ENCODE measurements around the gene CCDC71. TPM values are rescaled to one million over a fixed set of nuclear protein-coding genes. Genes with fewer than 3 reads are reported as not detected.

The CCDC71 gene
- total RNA-seq (2022) (25.7 and 26.0 TPM in 2 replicates), Bru-seq, nascent RNA (percentile 82 among the genes with signal in this experiment), BruChase-seq, experiment 1, labeled RNA remaining after a 6-hour chase (percentile 61 among the genes with signal in this experiment), BruChase-seq, experiment 2, labeled RNA remaining after a 2-hour chase (percentile 76 among the genes with signal in this experiment)
- long read RNA-seq = 0 reads

DNA sequence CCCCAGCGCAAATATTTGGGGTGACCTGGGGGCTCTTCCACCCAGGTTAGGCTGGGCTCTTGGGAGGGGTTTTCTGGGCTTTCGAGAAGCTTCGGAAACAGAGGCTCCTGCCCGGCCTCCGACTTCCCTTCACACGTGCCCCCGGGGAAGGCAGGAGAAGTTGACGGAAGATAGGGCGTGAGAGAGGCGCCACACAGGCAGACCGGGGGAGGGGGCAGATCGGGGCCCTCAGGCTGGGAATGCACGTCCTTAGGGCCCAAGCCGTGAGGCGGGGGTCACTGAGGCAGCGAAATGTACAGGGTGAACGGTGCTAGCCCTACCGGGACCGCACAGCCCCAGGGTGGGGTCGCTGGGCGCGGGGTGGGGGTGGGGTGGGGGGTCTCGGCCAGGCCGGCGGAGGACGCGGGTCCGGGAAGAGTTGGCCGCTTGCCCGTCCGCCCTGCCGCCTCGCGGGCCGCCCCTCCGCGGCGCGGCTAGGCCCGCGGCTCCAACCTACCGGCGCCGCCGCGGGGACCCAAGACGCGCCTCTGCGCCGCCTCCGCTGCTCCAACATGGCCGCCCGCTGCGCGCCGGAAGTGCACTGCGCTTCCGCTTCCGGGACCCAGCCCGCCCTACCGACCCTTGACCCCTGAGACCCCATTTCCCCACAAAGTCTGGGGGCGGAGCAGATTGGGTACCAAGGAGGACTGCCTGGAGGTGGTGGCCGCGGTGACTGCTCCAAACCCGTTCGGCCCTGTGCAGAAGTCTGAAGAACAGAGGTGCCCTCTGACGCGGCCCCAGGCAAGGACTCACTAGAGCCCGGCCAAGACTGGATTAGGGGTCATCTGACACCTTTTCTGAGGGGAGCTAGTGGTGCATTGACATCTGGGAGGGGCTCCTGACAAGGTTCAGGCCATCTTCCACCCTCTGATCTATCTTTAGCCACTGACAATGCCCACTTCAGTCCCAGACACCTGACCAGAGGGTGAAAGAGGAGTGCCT is at the start of gene CCDC71:
TSS of gene CCDC71 (minus strand) at position 561 of the 981 bp plus-strand sequence. CDS start 2,123 bp downstream, outside the sequence.
- no peak for TF ChIP-seq CTCF (IDR thresholded peaks at IDR 0.05; ENCODE audit: unreplicated experiment)
- CTCF ChIA-PET = interaction anchor here (1.5 kb wide), 1 partner anchor 174 kb away, joined by 4 read pairs; the partner anchor contains the start of gene USP4
- H3K4me1 Mint-ChIP-seq (ENCODE audit: insufficient read depth, unreplicated experiment) = peaks cover 15% of the 10 kb centered on the region
- peak; percentile 63 for DNase-seq (ENCODE audit: unreplicated experiment)
- H3K9me3 Mint-ChIP-seq (ENCODE audit: unreplicated experiment) = no peaks in the 10 kb centered on the region
- POLR2A ChIA-PET = interaction anchor here (0.5 to 2.0 kb wide), 11 partner anchors 9 to 190 kb away, joined by 3 to 15 read pairs (median 4); partner anchors contain the start of genes DALRD3, LAMB2, QRICH1 and USP19
- H3K27me3 Mint-ChIP-seq (ENCODE audit: insufficient read depth, unreplicated experiment) = no peaks in the 10 kb centered on the region
- peak within 1 kb of the TSS; percentile 84 for H3K4me3 Mint-ChIP-seq (ENCODE audit: unreplicated experiment)
- peak within 1 kb of the TSS; percentile 85 for H3K27ac Mint-ChIP-seq (ENCODE audit: low read depth, unreplicated experiment)
- no TSS peak for BruUV-seq (replicated peaks)
- intact Hi-C loops (cut with micrococcal nuclease) = no loop called here
- H3K36me3 Mint-ChIP-seq (ENCODE audit: insufficient read depth, unreplicated experiment) = peaks cover 18% of the 10 kb centered on the region

GRCh38 chr3:49213998-49214397 is 47.9 kb upstream of the CCDC71 start:
- CTCF ChIA-PET = interaction anchor here (0.6 to 1.2 kb wide), 3 partner anchors 8 to 286 kb away, joined by 3 read pairs; no protein-coding TSS in a partner anchor
- no peak overlapping the region for H3K4me3 Mint-ChIP-seq (ENCODE audit: unreplicated experiment)
- H3K9me3 Mint-ChIP-seq (ENCODE audit: unreplicated experiment) = peaks cover 8% of the 10 kb centered on the region
- no TSS peak for BruUV-seq (replicated peaks)
- POLR2A ChIA-PET = interaction anchor here (1.0 to 1.1 kb wide), 2 partner anchors 19 to 48 kb away, joined by 3 read pairs; no protein-coding TSS in a partner anchor
- DNase-seq (ENCODE audit: unreplicated experiment) = no peak
- H3K27me3 Mint-ChIP-seq (ENCODE audit: insufficient read depth, unreplicated experiment) = no peaks in the 10 kb centered on the region
- no peak for TF ChIP-seq CTCF (IDR thresholded peaks at IDR 0.05; ENCODE audit: unreplicated experiment)
- intact Hi-C loops (cut with micrococcal nuclease) = no loop called here
- H3K36me3 Mint-ChIP-seq (ENCODE audit: insufficient read depth, unreplicated experiment) = no peaks in the 10 kb centered on the region
- no peaks in the 10 kb centered on the region for H3K4me1 Mint-ChIP-seq (ENCODE audit: insufficient read depth, unreplicated experiment)
- no peak overlapping the region for H3K27ac Mint-ChIP-seq (ENCODE audit: low read depth, unreplicated experiment)

DNA sequence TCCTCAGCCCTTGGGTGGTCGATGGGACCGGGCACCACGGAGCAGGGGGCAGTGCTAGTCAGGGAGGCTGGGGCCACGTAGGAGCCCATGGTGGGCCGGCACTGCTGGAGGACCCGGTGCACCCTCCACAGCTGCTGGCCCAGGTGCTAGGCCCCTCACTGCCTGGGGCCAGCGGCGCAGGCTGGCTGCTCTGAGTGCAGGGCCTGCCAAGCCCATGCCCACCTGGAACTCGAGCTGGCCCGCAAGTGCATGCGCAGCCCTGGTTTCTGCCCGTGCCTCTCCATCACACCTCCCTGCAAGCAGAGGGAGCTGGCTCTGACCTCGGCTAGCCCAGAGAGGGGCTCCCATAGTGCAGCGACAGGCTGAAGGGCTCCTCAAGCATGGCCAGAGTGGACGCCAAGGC is 47.4 kb upstream of the CCDC71 start:
- no peak overlapping the region for H3K27ac Mint-ChIP-seq (ENCODE audit: low read depth, unreplicated experiment)
- TF ChIP-seq CTCF (IDR thresholded peaks at IDR 0.05; ENCODE audit: unreplicated experiment) = no peak
- intact Hi-C loops (cut with micrococcal nuclease) = no loop called here
- H3K4me3 Mint-ChIP-seq (ENCODE audit: unreplicated experiment) = no peak overlapping the region
- BruUV-seq (replicated peaks) = no TSS peak
- no peaks in the 10 kb centered on the region for H3K36me3 Mint-ChIP-seq (ENCODE audit: insufficient read depth, unreplicated experiment)
- no peak for DNase-seq (ENCODE audit: unreplicated experiment)
- peaks cover 8% of the 10 kb centered on the region for H3K9me3 Mint-ChIP-seq (ENCODE audit: unreplicated experiment)
- no peaks in the 10 kb centered on the region for H3K4me1 Mint-ChIP-seq (ENCODE audit: insufficient read depth, unreplicated experiment)
- no peaks in the 10 kb centered on the region for H3K27me3 Mint-ChIP-seq (ENCODE audit: insufficient read depth, unreplicated experiment)
- CTCF ChIA-PET = interaction anchor here (0.6 to 1.4 kb wide), 5 partner anchors 9 to 82 kb away, joined by 3 read pairs; no protein-coding TSS in a partner anchor
- POLR2A ChIA-PET = interaction anchor here (1.1 kb wide), 1 partner anchor 49 kb away, joined by 3 read pairs; no protein-coding TSS in a partner anchor

- ChIA-PET CTCF (interaction anchor here (0.6 kb wide), 1 partner anchor 12 kb away, joined by 3 read pairs; no protein-coding TSS in a partner anchor), POLR2A (no interaction called here)
- intact Hi-C loops (cut with micrococcal nuclease) = no loop called here
- Mint-ChIP-seq H3K9me3 (ENCODE audit: unreplicated experiment) (no peaks in the 10 kb centered on the region), H3K4me1 (ENCODE audit: insufficient read depth, unreplicated experiment) (no peaks in the 10 kb centered on the region), H3K27me3 (ENCODE audit: insufficient read depth, unreplicated experiment) (no peaks in the 10 kb centered on the region), H3K36me3 (ENCODE audit: insufficient read depth, unreplicated experiment) (no peaks in the 10 kb centered on the region), H3K27ac (ENCODE audit: low read depth, unreplicated experiment) (no peak overlapping the region), H3K4me3 (ENCODE audit: unreplicated experiment) (no peak overlapping the region)
- DNase-seq (ENCODE audit: unreplicated experiment) = no peak
- BruUV-seq (replicated peaks) = no TSS peak
- TF ChIP-seq CTCF (IDR thresholded peaks at IDR 0.05; ENCODE audit: unreplicated experiment) = no peak
Measured at GRCh38 chr3:49199900-49200281, 33.8 kb upstream of the CCDC71 start.

All from MCF 10A (cell line).